Neural cell (in vitro differentiated cells): ENCODE measurements around the gene EYA3. TPM values are rescaled to one million over a fixed set of nuclear protein-coding genes. Genes with fewer than 3 reads are reported as not detected.

Experiments used
- H2AFZ ChIP-seq: fragments of 200-600, 300-800 bp; sonication (generic), shearing (Covaris generic); 2 replicates; pipeline ENCODE4 v1.6.0; 2014; ENCODE audit warnings: low read depth, mild to moderate bottlenecking, antibody characterized with exemption, low read length, moderate library complexity
- H3F3A ChIP-seq: fragments of 200-600 bp; shearing (Covaris generic); 2 replicates; pipeline ENCODE4 v1.6.1; 2016; ENCODE audit warnings: mild to moderate bottlenecking, moderate library complexity, mixed read lengths, antibody characterized with exemption, low read length; ENCODE audit not compliant: insufficient read depth, poor library complexity, severe bottlenecking
- H3K27ac ChIP-seq: fragments of 200-600, 300-800 bp; sonication (generic), shearing (Covaris generic); 2 replicates; pipeline ENCODE4 v1.5.1; 2014; ENCODE audit warnings: mild to moderate bottlenecking, low read length, moderate library complexity
- H3K27me3 ChIP-seq: fragments of 300-800, 200-600 bp; sonication (generic), shearing (Covaris generic); 2 replicates; pipeline ENCODE4 v1.6.0; 2014; ENCODE audit warnings: mild to moderate bottlenecking, low read depth, low read length, moderate library complexity; ENCODE audit not compliant: insufficient read depth
- H3K36me3 ChIP-seq: fragments of 300-800, 200-600 bp; sonication (generic), shearing (Covaris generic); 2 replicates; pipeline ENCODE4 v1.5.1; 2014; ENCODE audit warnings: mild to moderate bottlenecking, antibody characterized with exemption, low read length, moderate library complexity; ENCODE audit not compliant: insufficient read depth
- H3K4me2 ChIP-seq: fragments of 300-800, 200-600 bp; sonication (generic), shearing (Covaris generic); 2 replicates; pipeline ENCODE4 v1.6.0; 2014; ENCODE audit warnings: mild to moderate bottlenecking, low read length
- H3K4me3 ChIP-seq: fragments of 300-800, 200-600 bp; sonication (generic), shearing (Covaris generic); 2 replicates; pipeline ENCODE4 v1.5.1; 2014; ENCODE audit warnings: mild to moderate bottlenecking, low read length, moderate library complexity
- H3K79me2 ChIP-seq: fragments of 200-600 bp; shearing (Covaris generic); replicated peaks from 2 replicates; pipeline ENCODE4 v1.6.0; 2014; ENCODE audit warnings: mild to moderate bottlenecking, low read length, moderate library complexity; ENCODE audit not compliant: insufficient read depth
- H3K9ac ChIP-seq: fragments of 300-800, 200-600 bp; sonication (generic), shearing (Covaris generic); 2 replicates; pipeline ENCODE4 v1.6.1; 2016; ENCODE audit warnings: mild to moderate bottlenecking, low read length, mixed read lengths
- H3K9me2 ChIP-seq: fragments of 200-600 bp; shearing (Covaris generic); 2 replicates; pipeline ENCODE4 v1.6.1; 2016; ENCODE audit warnings: mild to moderate bottlenecking, low read length, mixed read lengths; ENCODE audit not compliant: insufficient read depth
- H3K9me3 ChIP-seq: fragments of 200-600, 300-800 bp; sonication (generic), shearing (Covaris generic); 2 replicates; pipeline ENCODE4 v1.6.1; 2016; ENCODE audit warnings: mild to moderate bottlenecking, mixed run types, low read length, moderate library complexity, mixed read lengths
- H4K20me1 ChIP-seq: fragments of 200-600 bp; shearing (Covaris generic); 2 replicates; pipeline ENCODE4 v1.6.1; 2016; ENCODE audit warnings: mild to moderate bottlenecking, mixed run types; ENCODE audit not compliant: insufficient read depth
- EP300 ChIP-seq: fragments of 450-650 bp; conservative IDR thresholded peaks from 2 replicates; pipeline ENCODE4 v1.6.1; 2014; ENCODE audit warnings: antibody characterized with exemption, mild to moderate bottlenecking, moderate library complexity; ENCODE audit not compliant: poor library complexity, severe bottlenecking
- EZH2 ChIP-seq: fragments of 200-600, 300-800 bp; shearing (Covaris generic), sonication (generic); IDR thresholded peaks from 2 replicates; pipeline ENCODE4 v1.6.1; 2014; ENCODE audit warnings: antibody characterized with exemption, low read length, borderline replicate concordance, mild to moderate bottlenecking; ENCODE audit not compliant: insufficient read depth, poor library complexity, severe bottlenecking
- MXI1 ChIP-seq: fragments of 450-650 bp; conservative IDR thresholded peaks from 2 replicates; pipeline ENCODE4 v1.6.1; 2014; ENCODE audit warnings: antibody characterized with exemption, mild to moderate bottlenecking; ENCODE audit not compliant: poor library complexity, severe bottlenecking
- POLR2AphosphoS5 ChIP-seq: IDR thresholded peaks from 2 replicates; pipeline ENCODE4 v1.6.1; 2012
- RAD21 ChIP-seq: fragments of 450-650 bp; conservative IDR thresholded peaks from 2 replicates; pipeline ENCODE4 v1.6.1; 2014; ENCODE audit warnings: antibody characterized with exemption, mild to moderate bottlenecking, moderate library complexity
- REST ChIP-seq: IDR thresholded peaks from 2 replicates; pipeline ENCODE4 v1.6.1; 2012; ENCODE audit warnings: borderline replicate concordance
- SMC3 ChIP-seq: fragments of 450-650 bp; conservative IDR thresholded peaks from 2 replicates; pipeline ENCODE4 v1.6.1; 2014; ENCODE audit warnings: antibody characterized with exemption, mild to moderate bottlenecking, moderate library complexity; ENCODE audit not compliant: poor library complexity
- TAF1 ChIP-seq: IDR thresholded peaks from 2 replicates; pipeline ENCODE4 v1.6.1; 2012; ENCODE audit warnings: low read depth
- polyA plus RNA-seq: library from polyadenylated mRNA; depleted of rRNA; stranded (reverse); fragments of >200 nt; gene quantifications from 2 replicates; pipeline ENCODE4 v1.2.3, GENCODE V29; 2014
- TF ChIP-seq, protein P1 (sequence below): fragments of 450-650 bp; IDR thresholded peaks from 2 replicates; pipeline ENCODE4 v1.5.1; 2014; ENCODE audit warnings: antibody characterized with exemption, mild to moderate bottlenecking, moderate library complexity; ENCODE audit not compliant: poor library complexity, severe bottlenecking

The EYA3 gene
- polyA plus RNA-seq, 1 donor from 2014 or later, result 11.2 TPM

DNA sequence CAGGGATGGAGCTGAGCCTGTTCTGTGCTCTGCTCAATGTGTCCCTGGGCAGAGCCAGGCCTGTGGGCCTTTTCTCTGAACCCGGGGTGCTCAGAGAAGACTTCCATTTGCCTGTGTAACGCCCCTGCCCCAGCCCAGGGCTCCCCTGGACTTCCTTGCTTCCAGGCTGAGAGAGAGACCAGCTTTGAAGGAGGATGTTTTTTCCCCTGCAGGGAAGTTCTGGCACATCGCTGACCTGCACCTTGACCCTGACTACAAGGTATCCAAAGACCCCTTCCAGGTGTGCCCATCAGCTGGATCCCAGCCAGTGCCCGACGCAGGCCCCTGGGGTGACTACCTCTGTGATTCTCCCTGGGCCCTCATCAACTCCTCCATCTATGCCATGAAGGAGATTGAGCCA is 143.4 kb downstream of the EYA3 start:
- Histone ChIP-seq H3K9ac (no peak overlapping the region), H3K27me3 (no peaks in the 10 kb centered on the region), H3F3A (no peaks in the 10 kb centered on the region), H4K20me1 (no peaks in the 10 kb centered on the region), H3K79me2 (no peaks in the 10 kb centered on the region), H3K4me3 (no peak overlapping the region), H3K9me3 (no peaks in the 10 kb centered on the region), H2AFZ (no peak overlapping the region), H3K9me2 (no peaks in the 10 kb centered on the region), H3K27ac (no peak overlapping the region), H3K36me3 (no peaks in the 10 kb centered on the region), H3K4me2 (no peak overlapping the region)
- TF ChIP-seq SMC3 (no peak), EZH2 (no peak)

DNA sequence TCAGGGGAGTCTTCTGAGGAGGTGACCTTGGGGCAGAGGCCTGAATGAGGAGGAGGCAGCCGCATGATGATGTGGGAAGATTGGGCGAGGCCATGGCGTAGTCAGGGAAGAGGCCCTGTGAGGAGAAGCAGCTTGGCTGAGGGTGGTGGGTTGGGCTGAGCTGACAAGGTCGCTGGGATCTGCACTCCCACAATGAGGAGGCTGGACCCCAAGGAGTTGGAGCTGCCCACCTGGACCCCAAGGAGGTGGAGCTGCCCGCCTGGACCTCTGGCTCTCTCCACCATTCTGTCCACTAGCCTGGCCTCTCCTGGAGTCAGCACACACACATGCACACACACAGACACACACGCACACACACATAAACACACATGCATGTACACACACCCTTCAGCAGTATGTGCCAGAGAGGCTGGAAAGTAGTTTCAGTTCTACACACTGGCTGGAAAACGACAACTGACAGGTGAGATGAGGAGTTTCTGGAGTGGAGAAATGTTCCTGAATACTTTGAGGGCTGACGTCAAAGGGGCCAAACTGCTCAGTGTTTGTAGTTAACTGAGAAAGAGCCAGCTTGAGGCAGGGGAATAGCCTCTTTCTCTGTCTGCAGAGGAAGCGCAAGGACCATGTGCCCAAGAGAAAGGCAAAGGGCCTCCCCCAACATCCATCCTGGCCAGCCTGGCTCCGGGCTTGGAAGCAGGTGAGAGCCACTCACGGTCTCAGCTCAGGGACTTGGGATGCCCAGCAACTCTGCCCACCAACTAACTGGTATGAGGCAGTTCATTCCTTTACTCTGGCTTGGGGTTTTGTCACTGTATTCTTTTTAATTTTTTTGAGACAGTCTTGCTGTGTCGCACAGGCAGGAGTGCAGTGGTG is 146.5 kb downstream of the EYA3 start:
- H4K20me1 ChIP-seq, result no peaks in the 10 kb centered on the region
- no peaks in the 10 kb centered on the region for H3F3A ChIP-seq
- H3K9me3 ChIP-seq, result no peaks in the 10 kb centered on the region
- TF ChIP-seq EZH2 (no peak), TAF1 (no peak), SMC3 (no peak), MXI1 (no peak), REST (no peak), EP300 (no peak), RAD21 (no peak), POLR2AphosphoS5 (no peak)
- TF ChIP-seq, protein P1, sequence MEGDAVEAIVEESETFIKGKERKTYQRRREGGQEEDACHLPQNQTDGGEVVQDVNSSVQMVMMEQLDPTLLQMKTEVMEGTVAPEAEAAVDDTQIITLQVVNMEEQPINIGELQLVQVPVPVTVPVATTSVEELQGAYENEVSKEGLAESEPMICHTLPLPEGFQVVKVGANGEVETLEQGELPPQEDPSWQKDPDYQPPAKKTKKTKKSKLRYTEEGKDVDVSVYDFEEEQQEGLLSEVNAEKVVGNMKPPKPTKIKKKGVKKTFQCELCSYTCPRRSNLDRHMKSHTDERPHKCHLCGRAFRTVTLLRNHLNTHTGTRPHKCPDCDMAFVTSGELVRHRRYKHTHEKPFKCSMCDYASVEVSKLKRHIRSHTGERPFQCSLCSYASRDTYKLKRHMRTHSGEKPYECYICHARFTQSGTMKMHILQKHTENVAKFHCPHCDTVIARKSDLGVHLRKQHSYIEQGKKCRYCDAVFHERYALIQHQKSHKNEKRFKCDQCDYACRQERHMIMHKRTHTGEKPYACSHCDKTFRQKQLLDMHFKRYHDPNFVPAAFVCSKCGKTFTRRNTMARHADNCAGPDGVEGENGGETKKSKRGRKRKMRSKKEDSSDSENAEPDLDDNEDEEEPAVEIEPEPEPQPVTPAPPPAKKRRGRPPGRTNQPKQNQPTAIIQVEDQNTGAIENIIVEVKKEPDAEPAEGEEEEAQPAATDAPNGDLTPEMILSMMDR, result no peak
- H3K4me3 ChIP-seq, result no peak overlapping the region
- H2AFZ ChIP-seq, result no peak overlapping the region
- H3K9me2 ChIP-seq, result no peaks in the 10 kb centered on the region
- no peaks in the 10 kb centered on the region for H3K36me3 ChIP-seq
- H3K4me2 ChIP-seq, result no peak overlapping the region
- H3K79me2 ChIP-seq, result no peaks in the 10 kb centered on the region
- H3K9ac ChIP-seq, result no peak overlapping the region
- H3K27ac ChIP-seq, result no peak overlapping the region
- H3K27me3 ChIP-seq, result no peaks in the 10 kb centered on the region
